Brain pericyte (primary cell): Measurements from ENCODE around the gene MOB3A.
"Not testable (repeated sequence)": the region's sequence is repeated elsewhere in the genome, so short reads cannot be mapped to it uniquely, and the experiment has no call there.

Experiments
- DNase-seq: peaks from one replicate; pipeline ENCODE4 v3.0.0-alpha.2; 2012; ENCODE audit warnings: low read depth, low spot score

The MOB3A gene

GRCh38 chr19:2096034-2096479 lies at the start of gene MOB3A:
MOB3A (minus strand) TSS chr19:2096326; CDS start chr19:2078560, 17,766 bp downstream.
- DNase-seq: no peak

- DNase-seq: no peak
These were observed 49.7 kb upstream of the MOB3A start for GRCh38 chr19:2145831-2146241.

GRCh38 chr19:2144190-2144589 lies 48.1 kb upstream of the MOB3A start:
- DNase-seq: no peak

- DNase-seq: no peak
These were observed 46.2 kb upstream of the MOB3A start for GRCh38 chr19:2142173-2142829.

GRCh38 chr19:2140138-2140569 lies 44.0 kb upstream of the MOB3A start:
- DNase-seq: no peak

GRCh38 chr19:2139385-2140137 lies 43.4 kb upstream of the MOB3A start:
- no peak for DNase-seq

- no peak for DNase-seq
These were observed 42.1 kb upstream of the MOB3A start for GRCh38 chr19:2138061-2138728.

GRCh38 chr19:2136796-2137195 lies 40.7 kb upstream of the MOB3A start:
- no peak for DNase-seq

- no peak for DNase-seq
These were observed 39.6 kb upstream of the MOB3A start for GRCh38 chr19:2135474-2136402.

GRCh38 chr19:2132731-2133490 lies 36.8 kb upstream of the MOB3A start:
- DNase-seq: no peak

- DNase-seq: no peak
These were observed 36.1 kb upstream of the MOB3A start for GRCh38 chr19:2132191-2132590.

GRCh38 chr19:2131012-2131975 lies 35.2 kb upstream of the MOB3A start:
- not testable (repeated sequence) for DNase-seq

- DNase-seq: no peak
These were observed 34.0 kb upstream of the MOB3A start for GRCh38 chr19:2129892-2130770.

GRCh38 chr19:2129486-2129885 lies 33.4 kb upstream of the MOB3A start:
- no peak for DNase-seq

GRCh38 chr19:2129022-2129421 lies 32.9 kb upstream of the MOB3A start:
- DNase-seq: no peak

GRCh38 chr19:2128252-2128651 lies 32.1 kb upstream of the MOB3A start:
- not testable (repeated sequence) for DNase-seq

- DNase-seq: no peak
These were observed 31.6 kb upstream of the MOB3A start for GRCh38 chr19:2127758-2128157.

GRCh38 chr19:2126879-2127518 lies 30.9 kb upstream of the MOB3A start:
- no peak for DNase-seq
